ENCODE data around the gene NATD1. TPM values are rescaled to one million over a fixed set of nuclear protein-coding genes. Genes with fewer than 3 reads are reported as not detected.
A peak's percentile ranks its signal among the peaks of the same experiment; 100 is the strongest.

NATD1 gene
- total and polyA plus RNA-seq, 5 experiments from 2014 or later, result 0.60 to 9.3 (median 1.2) TPM

DNA sequence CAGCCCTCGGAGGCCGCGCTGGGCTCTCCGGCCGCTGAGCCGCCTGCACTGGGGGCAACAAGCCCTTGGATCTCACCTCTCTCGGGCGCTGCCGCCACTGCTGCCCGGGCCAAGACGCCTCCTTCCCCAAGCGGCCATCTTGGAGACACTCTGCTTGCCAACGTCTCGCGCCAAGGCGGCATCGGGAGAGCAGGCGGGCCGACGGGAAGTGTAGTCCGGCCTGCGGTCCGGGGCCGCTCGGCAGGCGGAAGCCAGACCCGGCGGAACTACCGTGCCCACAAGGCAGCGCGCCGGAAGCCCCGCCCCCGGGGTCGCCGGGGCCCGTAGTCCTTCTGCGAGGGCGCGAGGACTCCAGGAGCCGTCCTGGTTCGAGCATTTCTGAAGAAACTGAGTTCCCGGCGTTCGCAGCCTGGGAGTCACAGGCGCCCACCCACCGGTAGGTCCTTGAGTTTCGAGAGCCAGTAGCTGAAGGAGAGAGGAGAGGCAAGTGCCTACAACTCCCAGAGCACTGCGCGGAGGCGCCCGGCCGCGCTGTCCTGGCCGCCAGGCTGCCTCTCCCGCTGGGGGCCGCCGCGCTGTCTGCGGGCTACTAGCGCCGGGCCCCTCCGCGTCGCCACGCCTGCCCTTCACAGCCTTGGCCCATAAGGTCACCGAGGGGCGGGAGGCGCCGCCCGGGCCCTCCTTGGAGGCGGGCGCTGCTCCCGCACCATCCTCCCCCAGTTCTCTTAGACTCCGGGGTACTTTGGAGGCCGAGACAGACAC, 39.0 kb downstream of the NATD1 start, which contains the start of gene TMEM11:
Gene TMEM11 (minus strand): TSS at position 147 of the 762 bp plus-strand sequence. CDS start 9 bp downstream, at position 138.
- no peaks in the 10 kb centered on the region for H3K9me3 Mint-ChIP-seq
- ATAC-seq (peak; percentile 91 to 94), DNase-seq (peak; percentile 91 to 96 (median 94))
- H3K36me3 Mint-ChIP-seq, result peaks cover 0 to 8% (median 0%) of the 10 kb centered on the region in 3 donors
- peak within 1 kb of the TSS; percentile 87 to 94 (median 92) for H3K4me3 Mint-ChIP-seq
- POLR2A ChIA-PET, result interaction anchor here (0.8 to 4.1 kb wide), 8 partner anchors 13 to 178 kb away, joined by 3 to 22 read pairs (median 8); partner anchors contain the start of genes DHRS7B and NATD1
- peak within 1 kb of the TSS; percentile 87 to 95 (median 93) for H3K27ac Mint-ChIP-seq
- H3K4me1 Mint-ChIP-seq, result peaks cover 16 to 63% (median 55%) of the 10 kb centered on the region in 4 donors
- H3K27me3 Mint-ChIP-seq, result no peaks in the 10 kb centered on the region

DNA sequence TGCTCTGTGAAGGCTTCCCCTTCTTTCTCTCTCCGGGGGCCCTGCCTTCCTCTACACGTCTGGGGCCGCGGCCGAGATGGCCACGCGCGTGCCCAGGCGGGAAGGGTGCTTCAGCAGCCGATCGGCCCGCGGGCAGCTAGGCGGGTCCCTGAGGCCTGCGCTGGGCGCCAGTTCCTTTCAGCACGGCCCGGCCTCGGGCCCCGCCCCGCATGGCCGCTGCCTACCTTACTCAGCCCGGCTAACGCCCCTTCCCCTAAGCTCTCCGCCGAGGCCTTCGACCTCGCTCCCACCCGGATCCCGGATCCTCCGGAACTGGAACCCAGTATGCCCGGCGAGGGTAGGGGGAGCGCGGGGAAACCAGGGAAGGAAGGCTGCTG, 39.6 kb downstream of the NATD1 start:
- Mint-ChIP-seq H3K4me3 (peak overlapping the region; percentile 87 to 94 (median 92)), H3K4me1 (peaks cover 17 to 65% (median 57%) of the 10 kb centered on the region in 4 donors), H3K27me3 (no peaks in the 10 kb centered on the region), H3K9me3 (no peaks in the 10 kb centered on the region), H3K27ac (peak overlapping the region in 9 of 10 donors; percentile 90 to 95 (median 93)), H3K36me3 (peaks cover 0 to 11% (median 0%) of the 10 kb centered on the region in 3 donors)
- POLR2A ChIA-PET, result interaction anchor here (0.8 to 4.1 kb wide), 8 partner anchors 13 to 177 kb away, joined by 3 to 22 read pairs (median 8); partner anchors contain the start of genes DHRS7B and NATD1
- DNase-seq, result peak in 3 of 10 donors; percentile 5 to 31 (median 28)
- ATAC-seq, result peak; percentile 1 to 9

DNA sequence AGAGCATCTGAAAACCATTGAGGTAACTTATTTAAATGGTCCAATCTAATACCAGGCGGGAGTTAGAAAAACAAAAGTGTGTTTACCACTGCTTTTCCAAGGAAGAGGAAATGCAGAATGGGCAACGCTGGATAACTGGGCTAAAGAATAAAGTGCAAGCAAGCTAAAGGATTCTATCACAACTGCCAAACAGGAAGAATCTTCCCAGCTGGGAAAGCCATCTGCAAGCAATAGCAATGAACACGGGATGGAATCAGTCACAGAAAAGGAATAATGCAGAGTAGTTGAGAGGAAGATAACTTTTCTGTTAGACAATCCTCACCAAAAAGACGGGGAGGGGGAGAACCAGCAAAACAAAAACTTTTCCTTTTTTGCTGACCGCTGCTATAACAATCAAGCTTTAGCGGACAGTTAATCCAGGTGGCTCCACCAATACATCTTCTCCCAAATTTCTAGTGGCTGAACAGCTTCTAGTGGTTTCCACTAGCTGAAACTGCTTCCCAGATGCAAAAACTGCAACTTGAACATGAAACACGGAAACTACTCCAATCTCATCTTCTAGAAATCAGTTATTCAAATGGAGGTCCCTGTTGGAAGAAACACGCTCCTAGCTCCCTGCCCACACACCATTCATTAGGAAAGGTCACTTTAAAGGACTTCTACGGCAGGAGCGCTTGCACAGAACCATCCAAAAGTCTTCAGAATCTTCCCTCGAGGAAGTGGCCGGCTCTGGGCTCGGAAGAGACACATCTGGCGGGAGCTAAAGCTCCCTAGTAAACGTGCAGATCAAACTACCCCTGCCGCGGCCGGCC, 40.2 kb downstream of the NATD1 start:
- DNase-seq (no peak), ATAC-seq (no peak)
- no peaks in the 10 kb centered on the region for H3K9me3 Mint-ChIP-seq
- peak overlapping the region; percentile 87 to 94 (median 92) for H3K4me3 Mint-ChIP-seq
- H3K27me3 Mint-ChIP-seq, result no peaks in the 10 kb centered on the region
- peak overlapping the region; percentile 25 to 95 (median 91) for H3K27ac Mint-ChIP-seq
- peaks cover 0 to 15% (median 0%) of the 10 kb centered on the region in 3 donors for H3K36me3 Mint-ChIP-seq
- POLR2A ChIA-PET, result interaction anchor here (0.8 to 4.1 kb wide), 8 partner anchors 12 to 176 kb away, joined by 3 to 22 read pairs (median 8); partner anchors contain the start of genes DHRS7B and NATD1
- H3K4me1 Mint-ChIP-seq, result peaks cover 19 to 70% (median 59%) of the 10 kb centered on the region in 4 donors

DNA sequence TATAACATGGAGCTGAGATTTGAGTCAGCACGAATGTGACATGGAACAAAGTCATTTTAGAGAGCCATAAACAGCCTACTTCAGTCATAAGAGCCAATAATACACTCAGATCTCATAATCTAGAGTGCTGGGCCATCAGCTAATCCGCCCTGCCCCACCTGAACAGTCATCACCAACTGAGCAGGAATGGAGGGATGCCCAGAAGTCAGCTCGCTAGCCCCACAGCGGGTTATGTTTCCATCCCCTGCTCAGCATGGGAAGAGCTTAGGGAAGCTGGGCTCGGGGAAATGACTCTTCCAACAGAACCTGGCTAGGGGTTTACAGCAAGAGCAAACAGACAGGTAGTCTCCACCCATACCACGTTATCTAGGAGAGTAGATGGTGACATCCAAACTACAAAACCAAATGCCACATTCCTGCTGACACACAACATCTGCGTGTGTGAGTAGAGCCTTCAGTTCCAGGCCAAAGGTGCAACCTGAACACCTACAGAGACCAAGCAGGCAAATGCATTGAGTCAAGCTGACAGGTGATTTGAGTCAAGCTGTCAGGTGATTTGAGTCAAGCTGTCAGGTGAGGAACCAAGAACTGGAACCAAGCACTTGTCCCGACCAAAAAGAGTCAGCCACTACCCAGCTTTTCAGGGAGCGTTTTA, 41.3 kb downstream of the NATD1 start:
- Mint-ChIP-seq H3K36me3 (peaks cover 0 to 19% (median 0%) of the 10 kb centered on the region in 3 donors), H3K27me3 (no peaks in the 10 kb centered on the region), H3K27ac (peak overlapping the region in 7 of 10 donors; percentile 40 to 91 (median 65)), H3K9me3 (no peaks in the 10 kb centered on the region), H3K4me3 (peak overlapping the region; percentile 28 to 94 (median 92)), H3K4me1 (peaks cover 17 to 74% (median 59%) of the 10 kb centered on the region in 4 donors)
- DNase-seq (no peak), ATAC-seq (no peak)
- POLR2A ChIA-PET, result interaction anchor here (0.7 to 4.1 kb wide), 3 partner anchors 40 to 65 kb away, joined by 3 to 22 read pairs (median 22); partner anchors contain the start of gene NATD1

DNA sequence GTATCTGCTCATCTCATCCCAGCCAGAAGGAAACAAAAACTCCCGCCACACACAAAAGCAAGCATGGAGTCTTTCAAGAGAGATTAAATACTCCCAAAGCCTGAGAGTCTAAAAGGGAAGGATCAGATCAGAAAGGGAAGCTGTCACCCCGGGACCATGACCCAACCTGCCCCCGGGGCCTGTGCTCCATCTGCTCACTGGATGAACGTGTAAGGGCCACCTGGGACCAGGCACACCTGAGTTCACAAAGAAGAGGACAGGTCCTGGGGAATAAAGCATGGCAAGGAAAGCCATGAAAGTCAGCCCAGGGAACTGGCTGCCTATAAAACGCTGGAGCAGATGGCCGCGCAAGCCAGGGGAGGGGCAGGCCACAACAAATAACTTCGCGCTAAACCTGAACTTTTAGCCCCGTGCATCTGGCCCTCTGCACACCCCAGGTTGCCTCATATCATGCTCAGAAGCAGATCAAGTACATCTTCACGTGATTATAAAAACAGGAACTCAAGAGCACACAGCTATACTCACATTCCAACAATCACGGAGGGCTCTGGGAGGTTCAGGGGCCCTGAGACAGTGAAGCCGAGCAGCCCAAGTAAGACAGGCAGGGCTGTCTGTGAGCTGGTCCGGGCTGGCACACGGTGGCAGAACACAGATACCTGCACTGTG, 42.7 kb downstream of the NATD1 start:
- H3K36me3 Mint-ChIP-seq, result peaks cover 0 to 26% (median 0%) of the 10 kb centered on the region in 3 donors
- peak overlapping the region in 4 of 10 donors; percentile 21 to 71 (median 46) for H3K27ac Mint-ChIP-seq
- H3K27me3 Mint-ChIP-seq, result no peaks in the 10 kb centered on the region
- POLR2A ChIA-PET, result no interaction called here
- peaks cover 18 to 71% (median 58%) of the 10 kb centered on the region in 4 donors for H3K4me1 Mint-ChIP-seq
- peak overlapping the region in 3 of 10 donors; percentile 19 to 51 (median 22) for H3K4me3 Mint-ChIP-seq
- H3K9me3 Mint-ChIP-seq, result no peaks in the 10 kb centered on the region
- ATAC-seq, result no peak
- no peak for DNase-seq

DNA sequence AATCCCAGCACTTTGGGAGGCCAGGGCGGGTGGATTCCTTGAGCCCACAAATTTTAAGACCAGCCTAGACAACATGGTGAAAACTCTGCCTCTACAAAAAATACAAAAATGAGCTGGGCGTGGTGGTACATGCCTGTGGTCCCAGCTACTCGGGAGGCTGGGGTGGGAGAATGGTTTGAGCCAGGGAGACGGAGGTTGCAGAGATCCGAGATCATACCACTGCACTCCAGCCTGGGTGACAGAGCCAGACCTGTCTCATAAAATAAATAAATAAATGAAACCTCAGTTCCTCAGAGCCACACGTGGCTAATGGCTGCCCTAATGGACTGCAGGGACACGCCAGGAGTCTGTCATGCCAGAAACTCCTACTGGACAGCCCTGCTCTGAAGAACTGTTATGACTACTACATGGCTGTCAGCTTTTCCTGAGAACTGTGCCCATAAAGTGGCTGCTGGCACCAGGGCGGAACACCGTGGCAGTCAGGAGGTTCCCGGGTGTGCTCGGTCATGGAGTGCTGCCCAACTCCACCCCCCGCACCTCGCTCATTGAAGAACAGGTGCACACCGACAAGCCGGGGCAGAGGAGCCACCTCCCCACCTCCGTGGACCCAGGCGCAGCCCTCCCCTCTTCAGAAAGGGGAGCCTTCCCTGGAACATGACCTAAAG, 43.6 kb downstream of the NATD1 start:
- no peak overlapping the region for H3K4me3 Mint-ChIP-seq
- peaks cover 18 to 71% (median 58%) of the 10 kb centered on the region in 4 donors for H3K4me1 Mint-ChIP-seq

DNA sequence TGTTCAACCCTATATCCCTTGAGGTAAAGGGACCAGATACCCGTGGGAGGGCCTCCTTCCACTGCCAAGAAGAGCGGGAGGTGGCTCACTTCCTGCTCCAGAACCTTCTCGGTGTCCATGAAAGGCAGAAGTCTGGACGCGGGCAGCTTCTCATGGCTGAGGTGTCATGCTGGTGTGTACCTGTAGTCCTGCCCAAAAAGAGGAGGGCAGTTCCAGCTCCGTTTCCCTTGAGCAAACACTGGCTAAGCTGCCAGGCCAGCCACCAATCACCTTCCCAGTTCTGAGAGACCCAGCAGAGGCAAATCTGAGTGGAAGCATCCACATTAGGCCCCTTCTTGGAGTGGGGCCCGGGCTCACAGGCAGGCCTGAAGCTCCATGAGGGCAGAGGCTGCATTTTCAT, 44.9 kb downstream of the NATD1 start:
- POLR2A ChIA-PET, result no interaction called here
- no peaks in the 10 kb centered on the region for H3K9me3 Mint-ChIP-seq
- ATAC-seq (no peak), DNase-seq (no peak)
- H3K27me3 Mint-ChIP-seq, result no peaks in the 10 kb centered on the region
- H3K27ac Mint-ChIP-seq, result no peak overlapping the region
- H3K4me3 Mint-ChIP-seq, result no peak overlapping the region
- H3K4me1 Mint-ChIP-seq, result peaks cover 16 to 73% (median 56%) of the 10 kb centered on the region in 4 donors
- peaks cover 0 to 26% (median 0%) of the 10 kb centered on the region in 3 donors for H3K36me3 Mint-ChIP-seq

More for the DNA sequence above, 43.6 kb downstream of the NATD1 start:
- ATAC-seq (no peak), DNase-seq (no peak)
- POLR2A ChIA-PET, result no interaction called here
- Mint-ChIP-seq H3K27ac (peak overlapping the region in 1 of 10 donors; percentile 13), H3K9me3 (no peaks in the 10 kb centered on the region), H3K27me3 (no peaks in the 10 kb centered on the region), H3K36me3 (peaks cover 0 to 26% (median 0%) of the 10 kb centered on the region in 3 donors)

DNA sequence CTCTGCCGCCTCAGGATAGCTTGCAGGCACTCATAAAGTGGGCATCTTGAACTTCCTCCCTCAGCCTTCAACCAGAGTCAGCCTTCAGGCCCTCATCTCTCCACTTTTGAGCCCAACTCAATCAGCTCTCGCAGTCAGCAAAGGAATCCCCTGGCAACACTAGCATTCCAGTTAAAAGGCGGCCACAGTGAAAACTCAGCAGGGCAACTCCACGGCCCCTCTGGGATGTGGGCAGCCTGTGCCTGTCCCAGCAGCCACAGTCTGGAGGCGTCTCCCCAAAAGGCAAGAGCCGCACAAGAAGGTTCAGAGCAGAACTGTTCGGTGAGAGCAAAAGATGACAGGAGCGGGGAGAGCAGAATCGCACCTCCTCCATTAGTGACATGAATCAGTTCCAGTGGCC, 48.3 kb downstream of the NATD1 start:
- no peak for ATAC-seq
- no peak overlapping the region for H3K4me3 Mint-ChIP-seq
- peak overlapping the region in 6 of 10 donors; percentile 22 to 74 (median 42) for H3K27ac Mint-ChIP-seq

DNA sequence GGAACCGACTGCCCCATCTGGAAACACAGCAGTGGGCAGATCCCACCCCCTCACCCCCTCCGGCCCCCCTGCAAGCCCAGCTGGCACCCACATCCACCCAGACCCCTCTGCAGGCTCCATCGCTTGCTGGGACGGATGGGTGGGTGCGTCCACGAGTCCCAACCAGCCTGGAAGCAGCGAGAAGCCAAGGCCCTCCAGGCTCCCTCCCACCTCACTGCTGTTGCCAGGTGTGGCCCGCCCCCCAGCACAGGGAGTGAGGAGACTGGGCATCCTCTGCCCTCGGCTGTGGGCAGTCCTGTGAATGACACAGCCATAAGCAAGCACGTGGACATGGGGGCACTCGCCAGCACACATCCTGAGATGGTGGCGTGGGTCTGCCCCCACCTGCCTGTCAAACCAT, 50.7 kb downstream of the NATD1 start:
- Mint-ChIP-seq H3K36me3 (peaks cover 0 to 29% (median 7%) of the 10 kb centered on the region in 3 donors), H3K4me1 (peaks cover 18 to 62% (median 41%) of the 10 kb centered on the region in 4 donors), H3K27me3 (no peaks in the 10 kb centered on the region), H3K27ac (peak overlapping the region in 1 of 10 donors; percentile 36), H3K9me3 (no peaks in the 10 kb centered on the region), H3K4me3 (no peak overlapping the region)
- no peak for DNase-seq
- POLR2A ChIA-PET, result interaction anchor here (3.1 kb wide), 1 partner anchor 12 kb away, joined by 9 read pairs; the partner anchor contains the start of gene TMEM11
- no peak for ATAC-seq

More for the DNA sequence above, 48.3 kb downstream of the NATD1 start:
- POLR2A ChIA-PET, result no interaction called here
- Mint-ChIP-seq H3K27me3 (no peaks in the 10 kb centered on the region), H3K36me3 (peaks cover 0 to 26% (median 0%) of the 10 kb centered on the region in 3 donors), H3K9me3 (no peaks in the 10 kb centered on the region), H3K4me1 (peaks cover 18 to 68% (median 43%) of the 10 kb centered on the region in 4 donors)
- DNase-seq, result no peak

DNA sequence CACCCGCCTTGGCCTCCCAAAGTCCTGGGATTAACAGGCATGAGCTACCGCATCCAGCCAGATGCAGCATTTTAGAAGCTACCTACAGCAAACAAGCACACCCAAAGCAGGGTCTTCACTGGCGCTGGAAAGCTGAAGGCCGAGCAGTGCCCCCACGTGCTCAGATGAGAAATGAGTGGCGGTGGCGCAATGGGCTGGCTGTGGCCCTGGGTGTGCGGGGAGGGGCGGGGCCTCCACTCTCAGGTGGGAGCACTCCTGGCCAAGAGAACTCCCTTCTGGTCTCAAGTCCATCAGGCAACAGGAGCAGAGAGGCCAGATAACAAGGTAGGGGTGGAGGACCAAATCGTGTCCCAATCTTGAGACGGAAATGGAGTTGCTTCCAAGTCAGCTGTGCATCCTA, 51.3 kb downstream of the NATD1 start:
- no peaks in the 10 kb centered on the region for H3K27me3 Mint-ChIP-seq
- no peak overlapping the region for H3K4me3 Mint-ChIP-seq
- ATAC-seq (no peak), DNase-seq (no peak)
- no peak overlapping the region for H3K27ac Mint-ChIP-seq
- POLR2A ChIA-PET, result interaction anchor here (0.5 to 3.1 kb wide), 2 partner anchors 12 to 97 kb away, joined by 5 to 9 read pairs; partner anchors contain the start of gene TMEM11
- peaks cover 18 to 59% (median 40%) of the 10 kb centered on the region in 4 donors for H3K4me1 Mint-ChIP-seq
- H3K36me3 Mint-ChIP-seq, result peaks cover 0 to 32% (median 7%) of the 10 kb centered on the region in 3 donors
- H3K9me3 Mint-ChIP-seq, result no peaks in the 10 kb centered on the region

DNA sequence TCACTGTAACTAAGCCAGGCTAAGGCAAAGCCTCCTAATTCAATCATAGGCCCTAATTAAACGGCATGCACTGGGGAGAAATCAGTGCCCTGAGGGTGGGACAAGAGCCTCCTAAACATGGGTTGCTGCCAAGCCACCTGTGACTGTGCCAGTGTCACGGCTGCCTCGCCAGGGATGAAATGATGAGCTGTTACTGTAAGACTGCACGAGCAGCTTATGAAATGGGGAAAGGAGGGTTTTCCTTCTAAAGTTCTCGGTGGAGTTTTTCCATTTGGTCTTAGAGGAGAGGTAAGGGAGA, 52.0 kb downstream of the NATD1 start:
- no peak overlapping the region for H3K4me3 Mint-ChIP-seq
- H3K4me1 Mint-ChIP-seq, result peaks cover 18 to 60% (median 39%) of the 10 kb centered on the region in 4 donors
- H3K9me3 Mint-ChIP-seq, result no peaks in the 10 kb centered on the region
- DNase-seq (no peak), ATAC-seq (no peak)
- H3K27me3 Mint-ChIP-seq, result no peaks in the 10 kb centered on the region
- POLR2A ChIA-PET, result interaction anchor here (3.1 kb wide), 1 partner anchor 13 kb away, joined by 9 read pairs; the partner anchor contains the start of gene TMEM11
- H3K36me3 Mint-ChIP-seq, result peaks cover 0 to 36% (median 7%) of the 10 kb centered on the region in 3 donors
- H3K27ac Mint-ChIP-seq, result peak overlapping the region in 5 of 10 donors; percentile 24 to 88 (median 76)
